Stimulated activated CD4-positive, alpha-beta T cell treated with anti-CD3 and anti-CD28 coated beads, TNF-alpha, amount 100 ng/mL, for 1 hour (primary cell): ENCODE data around the gene KCTD2.
"Not testable (repeated sequence)": the region's sequence is repeated elsewhere in the genome, so short reads cannot be mapped to it uniquely, and the experiment has no call there.

ENCODE experiments used
- DNase-seq, 3 donors: peaks; one replicate each; pipeline ENCODE4 v3.0.0-alpha.2; 2020; ENCODE audit warnings: low read depth in 3 of 3, low spot score in 1 of 3

KCTD2 gene, protein sequence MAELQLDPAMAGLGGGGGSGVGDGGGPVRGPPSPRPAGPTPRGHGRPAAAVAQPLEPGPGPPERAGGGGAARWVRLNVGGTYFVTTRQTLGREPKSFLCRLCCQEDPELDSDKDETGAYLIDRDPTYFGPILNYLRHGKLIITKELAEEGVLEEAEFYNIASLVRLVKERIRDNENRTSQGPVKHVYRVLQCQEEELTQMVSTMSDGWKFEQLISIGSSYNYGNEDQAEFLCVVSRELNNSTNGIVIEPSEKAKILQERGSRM

DNA sequence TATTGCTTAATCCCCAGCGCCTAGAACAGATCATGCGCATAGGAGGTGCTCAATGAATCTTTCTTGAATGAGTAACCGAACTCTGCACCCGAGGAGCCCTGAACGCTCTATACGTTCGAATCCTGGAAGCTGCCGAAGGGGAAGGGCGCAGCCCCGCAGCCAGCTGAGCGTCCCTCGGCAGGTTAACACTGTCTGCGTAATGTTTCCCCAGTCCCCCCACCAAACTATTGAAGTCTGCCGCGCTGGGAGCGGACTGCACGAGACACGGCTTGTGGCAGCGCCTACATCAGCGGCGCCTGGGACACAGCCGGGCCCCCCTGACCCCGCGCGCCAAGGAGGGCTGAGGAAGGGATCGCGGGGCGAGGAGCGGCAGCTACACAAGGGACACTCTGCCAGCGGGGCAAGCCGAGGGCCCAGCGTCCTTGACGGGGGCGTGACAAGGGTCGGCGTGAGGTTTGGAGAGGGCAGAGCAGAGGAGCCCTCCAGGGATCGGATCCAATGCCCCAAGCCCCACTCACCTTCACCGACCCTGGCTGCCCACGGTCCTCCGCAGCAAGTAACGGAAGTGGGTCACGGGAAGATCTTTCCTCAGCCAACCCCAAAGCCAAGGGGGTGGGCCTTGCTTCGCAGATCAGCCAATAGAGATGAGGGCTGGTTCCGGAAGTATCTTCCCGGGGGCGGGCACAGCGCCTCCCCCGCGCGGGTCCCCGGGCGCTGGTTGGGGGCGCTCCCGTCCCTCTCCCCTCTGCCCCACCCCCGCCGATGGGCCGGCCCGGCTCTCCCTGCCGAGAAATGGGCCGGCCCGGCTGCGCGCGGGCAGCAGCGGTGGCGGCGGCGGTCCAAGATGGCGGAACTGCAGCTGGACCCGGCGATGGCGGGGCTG is at the start of gene KCTD2, which contains the start of gene ATP5PD:
Gene KCTD2, plus strand, starts transcription at position 819 of the 883 bp plus-strand sequence. Its CDS starts 26 bp downstream, at position 845.
Gene ATP5PD, minus strand, starts transcription at position 563 of the 883 bp plus-strand sequence. CDS start 4,319 bp downstream, outside the sequence.
- peak; percentile 81 to 90 (median 88) for DNase-seq

DNA sequence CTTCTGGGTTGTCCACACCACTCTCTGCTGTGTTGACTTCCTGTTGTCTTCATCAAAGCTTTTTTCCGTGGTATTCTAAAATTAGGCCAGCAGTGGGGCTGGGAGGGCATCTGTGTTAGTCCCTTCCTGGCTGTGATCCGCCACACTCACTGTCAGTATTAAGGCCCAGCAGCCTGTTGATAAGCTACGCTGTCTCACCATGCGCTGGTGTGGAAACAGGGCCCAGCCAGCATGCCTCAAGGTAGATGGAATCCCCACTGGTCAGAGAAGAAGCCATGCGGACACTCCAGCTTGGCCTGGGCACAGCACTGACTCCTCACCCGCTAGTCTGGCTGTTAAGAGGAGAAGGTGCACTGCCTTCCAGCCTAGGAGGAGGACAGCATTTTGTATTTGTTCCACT is 48.2 kb upstream of the KCTD2 start:
- no peak for DNase-seq

GRCh38 chr17:74999523-74999922 is 47.5 kb upstream of the KCTD2 start:
- no peak for DNase-seq

GRCh38 chr17:75001915-75002843 is 44.8 kb upstream of the KCTD2 start:
- DNase-seq = no peak

- no peak for DNase-seq
Observed at GRCh38 chr17:75003070-75003956, 43.7 kb upstream of the KCTD2 start.

DNA sequence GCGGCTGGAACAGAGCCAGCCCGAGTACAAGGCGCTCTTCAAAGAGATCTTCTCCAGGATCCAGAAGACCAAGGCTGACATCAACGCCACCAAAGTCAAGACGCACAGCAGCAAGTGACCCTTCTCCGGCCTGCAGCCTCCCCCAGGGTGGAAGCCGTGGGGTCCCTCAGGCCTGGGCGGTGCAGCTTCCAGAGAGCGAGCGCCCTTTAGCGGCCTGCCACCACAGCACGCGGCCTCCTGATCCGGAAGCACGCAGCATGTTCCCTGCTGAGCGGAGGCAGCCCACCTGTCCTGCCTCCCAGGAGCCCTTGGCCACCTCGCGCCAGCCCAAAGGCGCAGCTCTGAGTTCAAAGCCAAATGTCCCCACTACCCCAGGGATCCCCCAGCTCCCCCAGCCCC is 43.1 kb upstream of the KCTD2 start:
- no peak for DNase-seq

GRCh38 chr17:75004371-75004770 is 42.7 kb upstream of the KCTD2 start:
- no peak for DNase-seq

- DNase-seq = no peak
Observed at GRCh38 chr17:75005291-75005690, 41.7 kb upstream of the KCTD2 start.

DNA sequence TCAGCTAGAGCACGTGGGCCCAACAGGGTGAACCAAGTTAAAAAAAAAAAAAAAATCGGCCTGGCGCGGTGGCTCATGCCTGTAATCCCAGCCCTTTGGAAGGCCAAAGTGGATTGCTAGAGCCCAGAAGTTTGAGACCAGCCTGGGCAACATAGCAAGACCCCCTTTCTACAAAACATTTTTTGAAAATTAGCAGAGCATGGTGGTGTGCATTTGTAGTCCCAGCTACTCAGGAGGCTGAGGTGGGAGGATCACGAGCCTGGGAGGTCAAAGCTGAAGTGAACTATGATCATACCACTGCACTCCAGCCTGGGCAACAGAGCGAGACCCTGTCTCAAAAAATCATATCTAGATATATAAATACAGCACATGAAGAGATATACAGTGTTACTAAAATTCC is 40.9 kb upstream of the KCTD2 start:
- DNase-seq = not testable (repeated sequence)

- DNase-seq = no peak
Observed at GRCh38 chr17:75006653-75007052, 40.4 kb upstream of the KCTD2 start.

GRCh38 chr17:75008373-75008772 is 38.7 kb upstream of the KCTD2 start:
- DNase-seq = no peak

- no peak for DNase-seq
Observed at GRCh38 chr17:75009139-75009724, 37.8 kb upstream of the KCTD2 start.

- DNase-seq = no peak
Observed at GRCh38 chr17:75010683-75011400, 36.2 kb upstream of the KCTD2 start.

DNA sequence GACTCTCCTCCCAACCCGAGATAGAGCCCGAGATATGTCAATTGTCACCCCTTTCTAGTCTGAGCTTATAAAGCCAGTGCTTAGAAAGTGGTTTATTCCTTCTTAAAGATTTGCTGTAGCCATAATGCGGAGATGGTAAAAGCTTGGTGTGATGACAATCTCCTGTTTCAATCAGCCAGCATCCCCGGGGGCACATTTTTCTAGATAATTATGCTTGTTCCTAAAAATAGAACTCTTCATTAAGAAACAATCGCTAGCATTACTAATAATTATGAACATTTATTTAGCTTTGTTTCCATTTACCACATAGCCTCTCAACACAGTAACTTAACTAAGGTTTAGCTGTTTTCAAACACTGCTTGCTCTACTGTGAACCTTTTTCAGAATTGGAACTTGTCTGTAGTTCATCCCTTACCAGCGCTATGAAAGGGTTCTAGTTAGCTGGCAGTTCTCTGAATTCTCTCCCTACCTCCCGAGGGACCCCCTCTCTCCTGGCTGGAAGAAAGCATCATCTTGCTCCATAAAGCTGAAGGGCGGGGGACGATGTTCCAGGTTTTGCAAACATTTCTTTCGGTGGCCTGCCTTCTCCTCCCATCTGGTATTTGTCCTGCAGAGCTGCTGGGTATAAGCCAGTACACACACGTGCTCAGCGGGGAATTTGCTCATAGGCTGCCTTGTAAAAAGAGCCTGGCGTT is 35.5 kb upstream of the KCTD2 start:
- no peak for DNase-seq

DNA sequence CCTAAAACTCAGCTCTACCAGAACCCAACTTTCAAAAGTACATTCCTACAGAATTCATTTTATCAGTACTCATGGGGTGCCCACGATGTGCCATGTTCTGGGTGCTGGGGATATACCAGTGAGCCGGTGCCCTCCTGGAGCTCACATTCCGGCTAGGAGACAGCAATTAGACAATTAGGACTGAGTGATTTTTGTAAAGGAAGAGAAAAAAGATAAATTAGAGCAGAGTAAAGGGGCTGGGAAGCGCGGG is 35.0 kb upstream of the KCTD2 start:
- no peak for DNase-seq

- peak; percentile 47 to 67 (median 65) for DNase-seq
Observed at GRCh38 chr17:75012346-75013091, 34.5 kb upstream of the KCTD2 start, which contains the start of gene MRPL58. Gene MRPL58 (plus strand): TSS chr17:75012670. CDS start chr17:75012687, 17 bp downstream.

GRCh38 chr17:75013092-75013559 is 33.9 kb upstream of the KCTD2 start:
- no peak for DNase-seq

DNA sequence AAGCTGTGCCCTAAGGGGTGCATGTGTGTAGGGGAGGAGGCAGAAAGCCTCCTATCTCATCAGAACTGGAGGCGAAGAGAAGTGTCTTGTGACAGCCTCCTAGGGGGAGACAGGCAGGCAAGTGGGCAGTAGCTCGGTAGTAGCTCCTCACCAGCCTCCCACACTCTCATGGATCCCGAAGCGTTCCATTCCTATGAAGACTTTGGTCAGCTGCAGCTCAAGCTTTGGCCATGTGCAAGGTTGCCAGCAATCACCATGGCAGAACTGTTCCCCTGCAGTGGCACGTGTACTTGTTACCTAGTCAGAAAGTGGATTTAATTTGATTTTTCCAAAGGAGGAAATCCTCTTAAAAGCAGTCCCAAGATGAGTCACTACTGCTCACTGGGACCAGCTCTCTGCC is 27.9 kb upstream of the KCTD2 start:
- DNase-seq = no peak
